GM12878 (cell line): ENCODE measurements around the gene TMEM250. TPM values are rescaled to one million over a fixed set of nuclear protein-coding genes. Genes with fewer than 3 reads are reported as not detected.

ENCODE experiments used
- CBX3 ChIP-seq: fragments of 200-600 bp; sonication (generic); IDR thresholded peaks from 2 replicates; pipeline ENCODE4 v1.6.1; 2016; ENCODE audit warnings: low read depth, borderline replicate concordance
- CREB1 ChIP-seq: IDR thresholded peaks from 2 replicates; pipeline ENCODE4 v1.6.1; 2012; ENCODE audit warnings: low read depth, mild to moderate bottlenecking, inconsistent platforms
- EGR1 ChIP-seq, 2 experiments: IDR thresholded peaks; 1 replicate in 1 of 2; 2 replicates in 1 of 2; pipeline ENCODE4 v1.6.1; 2011 to 2012; ENCODE audit warnings: low read depth in 2 of 2, low read length in 2 of 2, borderline replicate concordance in 1 of 2, mild to moderate bottlenecking in 1 of 2, moderate library complexity in 1 of 2
- GATAD2B ChIP-seq: fragments of 450-650 bp; conservative IDR thresholded peaks from 2 replicates; pipeline ENCODE4 v1.6.1; 2017; ENCODE audit warnings: low read depth, mild to moderate bottlenecking, moderate library complexity
- IRF4 ChIP-seq: IDR thresholded peaks from 2 replicates; pipeline ENCODE4 v1.6.1; 2011; ENCODE audit warnings: low read depth, low read length
- JUNB ChIP-seq: IDR thresholded peaks from 2 replicates; pipeline ENCODE4 v1.6.1; 2016; ENCODE audit warnings: antibody characterized with exemption, mild to moderate bottlenecking
- LARP7 ChIP-seq: fragments of 450-650 bp; IDR thresholded peaks from 2 replicates; pipeline ENCODE4 v1.6.1; 2017; ENCODE audit warnings: mild to moderate bottlenecking
- MTA2 ChIP-seq: fragments of 450-650 bp; IDR thresholded peaks from 2 replicates; pipeline ENCODE4 v1.6.1; 2016; ENCODE audit warnings: low read depth, mild to moderate bottlenecking, moderate library complexity
- MTA3 ChIP-seq: IDR thresholded peaks from 2 replicates; pipeline ENCODE4 v1.6.1; 2012; ENCODE audit warnings: low read length, inconsistent platforms, borderline replicate concordance
- NR2C1 ChIP-seq: fragments of 450-650 bp; IDR thresholded peaks from 2 replicates; pipeline ENCODE4 v1.6.1; 2017; ENCODE audit warnings: antibody characterized with exemption, mild to moderate bottlenecking, moderate library complexity
- NRF1 ChIP-seq: conservative IDR thresholded peaks from 2 replicates; pipeline ENCODE4 v1.6.1; 2011; ENCODE audit warnings: mild to moderate bottlenecking, low read depth, low read length, improper control_type of control experiment
- PAX5 ChIP-seq: IDR thresholded peaks from 2 replicates; pipeline ENCODE4 v1.6.1; 2011; ENCODE audit warnings: low read depth, low read length, borderline replicate concordance
- POLR2A ChIP-seq: IDR thresholded peaks from 2 replicates; pipeline ENCODE4 v1.6.1; 2011; ENCODE audit warnings: low read depth, mild to moderate bottlenecking, low read length
- RAD51 ChIP-seq: fragments of 450-650 bp; IDR thresholded peaks from 2 replicates; pipeline ENCODE4 v1.6.1; 2016; ENCODE audit warnings: moderate library complexity, mild to moderate bottlenecking, inconsistent platforms
- RCOR1 ChIP-seq: conservative IDR thresholded peaks from 2 replicates; pipeline ENCODE4 v1.6.1; 2012; ENCODE audit warnings: low read depth, low read length, improper control_type of control experiment
- RUNX3 ChIP-seq: IDR thresholded peaks from 2 replicates; pipeline ENCODE4 v1.6.1; 2012; ENCODE audit warnings: low read length, inconsistent platforms
- ZBED1 ChIP-seq: IDR thresholded peaks from 2 replicates; pipeline ENCODE4 v1.6.1; 2016; ENCODE audit warnings: borderline replicate concordance
- ZNF274 ChIP-seq: IDR thresholded peaks from one replicate; pipeline ENCODE4 v1.8.0; 2011; ENCODE audit not compliant: insufficient read length, insufficient read depth
- polyA plus RNA-seq, 11 experiments: library from polyadenylated mRNA; depleted of rRNA in 4 of 11; unstranded in 6 of 11; stranded (reverse) in 5 of 11; fragments of >200 nt; fragmentation: Nextera tagmentation in 4 of 11; fragmentation: Illumina TruSeq in 1 of 11; extraction: Ambion mirVana in 4 of 11; extraction: Trizol in 1 of 11; gene quantifications; 1 replicate in 1 of 11; 2 replicates in 10 of 11; pipeline versions ENCODE4 v1.2.1 to v1.2.3, GENCODE V29; 2011 to 2016; ENCODE audit warnings: inconsistent platforms in 2 of 11, missing spikeins in 2 of 11, low read depth in 1 of 11
- total RNA-seq, 4 experiments: library from RNA; depleted of rRNA in 3 of 4; stranded (reverse); fragments of >200 nt in 3 of 4; fragmentation: Illumina TruSeq in 1 of 4; extraction: Trizol in 1 of 4; gene quantifications; 2 replicates each; pipeline versions ENCODE4 v1.2.1 to v1.2.3, GENCODE V29; 2013 to 2021
- TF ChIP-seq, protein P1 (sequence below): fragments of 450-650 bp; IDR thresholded peaks from 2 replicates; pipeline ENCODE4 v1.6.1; 2016; ENCODE audit warnings: mild to moderate bottlenecking
- TF ChIP-seq, protein P2 (sequence below): fragments of 450-650 bp; IDR thresholded peaks from 2 replicates; pipeline ENCODE4 v1.6.1; 2017; ENCODE audit warnings: mild to moderate bottlenecking, moderate library complexity

Gene TMEM250
- total and polyA plus RNA-seq, 10 of the 15 experiments (the other 5 are each of a cell fraction or from before 2014, with no cell fraction given): 0.39 to 39.9 (median 8.5) TPM

DNA sequence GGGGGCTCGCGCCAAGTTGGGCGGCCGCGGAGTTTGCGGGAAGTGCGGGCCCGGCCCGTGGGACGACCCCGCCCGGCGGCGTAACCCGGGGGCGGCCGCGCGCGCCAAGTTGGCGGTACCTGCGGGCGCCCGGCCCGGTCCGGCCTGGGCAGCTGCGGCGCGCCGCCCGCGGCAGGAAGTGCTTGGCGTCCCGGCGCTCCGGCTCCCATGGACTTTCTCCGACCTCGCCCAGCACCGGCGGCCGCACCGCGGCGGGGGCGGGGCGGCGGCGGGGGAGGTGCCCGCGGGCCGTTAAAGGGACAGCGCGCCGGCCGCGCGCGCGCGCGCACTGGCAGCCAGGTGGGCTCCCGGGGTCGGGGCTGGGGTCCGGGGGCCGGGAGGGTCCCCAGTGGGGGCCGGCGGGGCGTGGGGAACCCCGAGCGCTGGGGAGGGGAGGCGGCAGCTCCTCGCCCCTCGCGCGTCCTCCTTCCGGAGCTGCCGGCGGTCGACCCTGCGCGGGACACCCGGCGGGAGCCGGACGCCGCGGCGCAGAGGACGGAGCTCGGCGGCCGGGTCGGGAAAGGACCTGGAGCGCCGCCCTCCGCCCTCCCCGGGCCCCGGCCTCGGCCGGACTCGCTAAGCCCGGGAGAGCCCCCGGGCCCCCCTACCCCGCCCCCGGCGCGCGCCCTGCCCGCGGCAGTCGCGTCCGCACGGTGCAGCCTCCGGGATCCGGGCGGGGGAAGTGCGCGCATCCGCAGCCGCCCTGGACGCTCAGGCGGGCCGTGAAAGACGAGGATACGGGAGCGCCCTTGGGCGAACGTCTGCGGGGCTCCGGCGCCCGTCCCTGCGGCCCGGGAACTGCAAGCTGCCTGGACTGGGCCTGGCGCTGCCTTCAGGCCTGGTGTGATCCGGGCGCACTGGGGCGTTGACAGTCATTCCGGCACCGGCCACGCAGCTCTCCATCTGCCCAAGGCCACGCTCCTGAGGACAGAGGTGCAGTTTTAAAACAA lies 23.3 kb downstream of the TMEM250 start, which contains the start of gene NACC2 (continued):
- TF ChIP-seq MTA2 (no peak), JUNB (no peak), NR2C1 (no peak), LARP7 (peak; percentile 54; the same call in 1 of the 2 replicates), RUNX3 (no peak), GATAD2B (0 out of 2 replicates have a peak, but pooled peaks have one; percentile 36), RAD51 (no peak), CREB1 (no peak), EGR1 (IDR thresholded peaks at IDR 0.05; ENCODE audit: borderline replicate concordance in 1 of 2, low read depth in 2 of 2, low read length in 2 of 2) (peak in 1 of 2 experiments; percentile 11; a peak in 1 of 3 replicates), ZBED1 (no peak), POLR2A (0 out of 2 replicates have a peak, but pooled peaks have one; percentile 30), PAX5 (no peak), CBX3 (no peak), IRF4 (no peak), NRF1 (no peak), MTA3 (no peak), ZNF274 (no peak), RCOR1 (no peak)
- TF ChIP-seq, protein P1, sequence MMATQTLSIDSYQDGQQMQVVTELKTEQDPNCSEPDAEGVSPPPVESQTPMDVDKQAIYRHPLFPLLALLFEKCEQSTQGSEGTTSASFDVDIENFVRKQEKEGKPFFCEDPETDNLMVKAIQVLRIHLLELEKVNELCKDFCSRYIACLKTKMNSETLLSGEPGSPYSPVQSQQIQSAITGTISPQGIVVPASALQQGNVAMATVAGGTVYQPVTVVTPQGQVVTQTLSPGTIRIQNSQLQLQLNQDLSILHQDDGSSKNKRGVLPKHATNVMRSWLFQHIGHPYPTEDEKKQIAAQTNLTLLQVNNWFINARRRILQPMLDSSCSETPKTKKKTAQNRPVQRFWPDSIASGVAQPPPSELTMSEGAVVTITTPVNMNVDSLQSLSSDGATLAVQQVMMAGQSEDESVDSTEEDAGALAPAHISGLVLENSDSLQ: no peak
- TF ChIP-seq, protein P2, sequence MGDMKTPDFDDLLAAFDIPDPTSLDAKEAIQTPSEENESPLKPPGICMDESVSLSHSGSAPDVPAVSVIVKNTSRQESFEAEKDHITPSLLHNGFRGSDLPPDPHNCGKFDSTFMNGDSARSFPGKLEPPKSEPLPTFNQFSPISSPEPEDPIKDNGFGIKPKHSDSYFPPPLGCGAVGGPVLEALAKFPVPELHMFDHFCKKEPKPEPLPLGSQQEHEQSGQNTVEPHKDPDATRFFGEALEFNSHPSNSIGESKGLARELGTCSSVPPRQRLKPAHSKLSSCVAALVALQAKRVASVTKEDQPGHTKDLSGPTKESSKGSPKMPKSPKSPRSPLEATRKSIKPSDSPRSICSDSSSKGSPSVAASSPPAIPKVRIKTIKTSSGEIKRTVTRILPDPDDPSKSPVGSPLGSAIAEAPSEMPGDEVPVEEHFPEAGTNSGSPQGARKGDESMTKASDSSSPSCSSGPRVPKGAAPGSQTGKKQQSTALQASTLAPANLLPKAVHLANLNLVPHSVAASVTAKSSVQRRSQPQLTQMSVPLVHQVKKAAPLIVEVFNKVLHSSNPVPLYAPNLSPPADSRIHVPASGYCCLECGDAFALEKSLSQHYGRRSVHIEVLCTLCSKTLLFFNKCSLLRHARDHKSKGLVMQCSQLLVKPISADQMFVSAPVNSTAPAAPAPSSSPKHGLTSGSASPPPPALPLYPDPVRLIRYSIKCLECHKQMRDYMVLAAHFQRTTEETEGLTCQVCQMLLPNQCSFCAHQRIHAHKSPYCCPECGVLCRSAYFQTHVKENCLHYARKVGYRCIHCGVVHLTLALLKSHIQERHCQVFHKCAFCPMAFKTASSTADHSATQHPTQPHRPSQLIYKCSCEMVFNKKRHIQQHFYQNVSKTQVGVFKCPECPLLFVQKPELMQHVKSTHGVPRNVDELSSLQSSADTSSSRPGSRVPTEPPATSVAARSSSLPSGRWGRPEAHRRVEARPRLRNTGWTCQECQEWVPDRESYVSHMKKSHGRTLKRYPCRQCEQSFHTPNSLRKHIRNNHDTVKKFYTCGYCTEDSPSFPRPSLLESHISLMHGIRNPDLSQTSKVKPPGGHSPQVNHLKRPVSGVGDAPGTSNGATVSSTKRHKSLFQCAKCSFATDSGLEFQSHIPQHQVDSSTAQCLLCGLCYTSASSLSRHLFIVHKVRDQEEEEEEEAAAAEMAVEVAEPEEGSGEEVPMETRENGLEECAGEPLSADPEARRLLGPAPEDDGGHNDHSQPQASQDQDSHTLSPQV: no peak
- TF ChIP-seq, all 136 proteins: peak for 9
